D341Med (cell line): Measurements from ENCODE around the gene MGMT.

Experiments
- DNase-seq: peaks from one replicate; pipeline ENCODE4 v3.0.0; 2012; ENCODE audit warnings: low spot score

MGMT gene

DNA sequence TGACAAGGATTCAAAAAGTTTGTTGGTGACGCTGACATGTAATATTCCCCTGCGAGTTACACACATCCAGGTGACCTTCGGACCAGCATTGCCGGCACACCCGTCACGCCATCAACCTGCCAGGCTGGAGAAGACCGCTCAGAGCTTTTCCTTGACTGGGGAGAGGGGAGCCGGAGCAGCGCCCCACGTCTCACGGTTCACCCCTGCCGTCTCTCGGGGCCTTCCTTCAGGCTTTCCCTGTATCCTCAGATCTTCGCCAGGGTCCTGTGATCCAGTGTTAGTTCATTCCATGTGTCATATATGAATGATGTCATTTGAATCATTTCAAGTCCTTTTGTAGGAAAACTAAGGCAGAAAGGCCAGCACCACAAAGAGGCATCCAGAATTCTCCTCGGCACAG, 127.8 kb downstream of the MGMT start:
- no peak for DNase-seq

DNA sequence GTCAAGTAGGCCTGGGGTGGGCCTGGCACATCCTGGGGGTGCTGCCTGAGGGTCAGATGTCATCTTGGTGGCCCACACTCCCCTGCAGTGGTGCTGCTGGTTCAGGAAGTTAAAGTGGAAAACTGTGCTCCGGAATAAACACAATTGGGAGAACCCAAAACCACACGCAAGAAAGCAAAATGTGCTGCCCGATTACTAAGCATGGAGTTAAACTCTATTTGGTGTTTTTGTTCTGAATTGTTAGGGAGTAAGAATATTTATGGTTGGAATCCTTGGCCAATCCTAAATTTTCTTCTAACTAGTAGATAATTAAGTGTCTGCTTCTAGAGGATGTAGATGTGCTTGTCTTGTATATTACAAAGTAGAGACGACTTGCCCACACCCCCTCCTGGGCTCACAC, 131.4 kb downstream of the MGMT start:
- DNase-seq, result no peak

- DNase-seq, result no peak
These were observed 132.1 kb downstream of the MGMT start for GRCh38 chr10:129599160-129599559.

GRCh38 chr10:129601737-129602136, 134.7 kb downstream of the MGMT start:
- peak; percentile 33 for DNase-seq

GRCh38 chr10:129602938-129603535, 136.0 kb downstream of the MGMT start:
- no peak for DNase-seq

GRCh38 chr10:129604333-129605032, 137.4 kb downstream of the MGMT start:
- no peak for DNase-seq

DNA sequence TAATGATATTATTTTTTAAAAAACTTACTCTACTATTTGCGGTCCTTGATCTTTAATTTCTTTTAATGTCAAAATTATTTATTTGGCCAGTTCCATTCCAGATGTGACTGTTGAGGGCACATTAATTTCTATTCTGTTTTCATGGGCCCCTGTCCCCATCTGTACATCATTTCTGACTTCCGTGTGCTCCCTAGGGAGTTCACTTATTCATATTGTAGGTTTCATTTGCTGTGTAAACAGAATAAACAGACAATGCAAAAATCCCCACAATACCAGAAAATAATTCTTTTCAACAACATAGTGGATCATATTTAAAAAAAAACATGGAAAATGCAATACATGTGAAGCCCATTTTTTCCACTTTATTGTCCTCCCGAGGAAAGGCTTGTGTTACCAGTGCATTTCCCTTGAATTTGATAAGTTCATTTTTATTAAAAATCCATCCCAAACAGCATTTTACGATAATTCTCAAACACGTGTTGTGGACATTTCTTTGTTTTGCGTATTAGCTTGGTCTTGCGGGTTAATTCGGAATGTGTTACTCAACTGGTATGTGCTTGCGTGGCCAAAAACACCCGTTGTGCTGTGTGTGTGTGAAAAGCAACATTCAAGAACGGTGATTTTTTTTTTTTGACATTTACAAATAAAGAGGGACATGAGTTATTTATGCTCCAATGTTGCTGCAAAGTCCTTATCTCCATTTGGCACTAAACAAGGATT, 138.4 kb downstream of the MGMT start:
- no peak for DNase-seq

DNA sequence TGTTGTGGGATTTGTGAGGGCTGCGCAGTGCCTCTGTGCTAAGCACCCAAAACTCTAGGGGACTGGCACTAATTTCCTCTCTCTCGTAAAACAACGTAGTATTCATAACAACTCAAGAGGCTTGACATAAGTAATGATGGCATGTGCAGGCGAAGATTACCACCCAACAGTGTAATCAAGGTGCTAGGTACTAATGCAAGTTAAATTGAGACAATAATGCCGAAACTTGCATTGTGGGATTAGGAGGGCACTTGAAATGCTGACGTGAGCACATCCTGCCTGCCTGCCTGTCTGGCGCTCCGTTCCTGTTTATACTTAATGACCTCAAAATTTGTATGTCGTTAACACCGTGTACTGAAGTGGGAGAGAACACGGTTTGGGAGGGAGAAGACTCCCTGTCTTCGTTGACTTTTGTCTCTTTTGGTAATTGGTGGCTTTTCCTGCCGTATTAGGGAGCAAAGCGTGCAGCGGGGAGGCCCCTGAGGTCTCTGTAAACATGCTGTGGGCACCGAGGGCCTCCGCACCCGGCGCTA, 139.0 kb downstream of the MGMT start:
- peak; percentile 53 for DNase-seq

DNA sequence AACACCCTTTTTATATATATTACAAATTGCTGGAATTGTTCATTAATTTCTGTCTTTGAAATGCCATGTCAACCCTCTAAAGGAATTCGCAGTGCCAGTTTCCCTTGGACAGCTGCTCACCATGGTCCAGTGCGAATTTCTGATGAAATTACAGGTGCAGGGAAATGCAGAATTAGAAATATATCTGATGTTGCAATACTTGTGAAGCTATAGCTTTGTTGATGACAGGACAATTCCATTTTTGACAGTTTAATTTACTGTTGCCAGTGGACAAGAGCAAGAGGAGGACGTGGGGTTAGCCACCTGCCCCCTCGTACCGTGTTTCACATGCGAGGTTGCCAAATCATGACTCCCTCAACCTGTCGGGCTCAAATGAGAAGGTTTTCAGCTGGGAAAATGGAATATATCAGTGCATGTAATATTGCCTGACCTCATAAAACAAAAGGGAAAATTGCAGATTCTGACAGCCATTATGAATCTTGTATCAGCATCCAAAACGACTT, 140.6 kb downstream of the MGMT start:
- DNase-seq, result no peak

- no peak for DNase-seq
These were observed 141.6 kb downstream of the MGMT start for GRCh38 chr10:129608653-129609052.

DNA sequence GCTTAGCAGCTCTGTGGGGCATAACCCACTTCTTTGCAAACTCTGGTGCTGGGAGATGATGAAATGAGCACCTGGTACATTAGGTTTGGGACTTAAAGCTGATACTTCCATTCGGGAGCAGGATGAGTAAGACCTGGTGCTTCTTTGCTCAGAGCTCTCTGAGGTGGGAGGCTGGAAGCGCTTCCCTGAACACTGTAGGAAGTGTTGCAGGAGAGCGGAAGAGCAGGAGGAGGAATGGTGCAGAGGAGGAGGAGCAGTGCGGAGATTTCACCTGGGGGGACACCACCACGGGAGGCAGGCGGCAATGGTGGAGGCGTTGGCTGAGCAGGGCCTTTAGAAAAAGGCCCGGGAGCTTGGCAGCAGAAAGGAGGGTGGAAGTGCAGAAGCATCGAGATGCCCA, 142.5 kb downstream of the MGMT start:
- no peak for DNase-seq

- no peak for DNase-seq
These were observed 145.6 kb downstream of the MGMT start for GRCh38 chr10:129612481-129613109.

DNA sequence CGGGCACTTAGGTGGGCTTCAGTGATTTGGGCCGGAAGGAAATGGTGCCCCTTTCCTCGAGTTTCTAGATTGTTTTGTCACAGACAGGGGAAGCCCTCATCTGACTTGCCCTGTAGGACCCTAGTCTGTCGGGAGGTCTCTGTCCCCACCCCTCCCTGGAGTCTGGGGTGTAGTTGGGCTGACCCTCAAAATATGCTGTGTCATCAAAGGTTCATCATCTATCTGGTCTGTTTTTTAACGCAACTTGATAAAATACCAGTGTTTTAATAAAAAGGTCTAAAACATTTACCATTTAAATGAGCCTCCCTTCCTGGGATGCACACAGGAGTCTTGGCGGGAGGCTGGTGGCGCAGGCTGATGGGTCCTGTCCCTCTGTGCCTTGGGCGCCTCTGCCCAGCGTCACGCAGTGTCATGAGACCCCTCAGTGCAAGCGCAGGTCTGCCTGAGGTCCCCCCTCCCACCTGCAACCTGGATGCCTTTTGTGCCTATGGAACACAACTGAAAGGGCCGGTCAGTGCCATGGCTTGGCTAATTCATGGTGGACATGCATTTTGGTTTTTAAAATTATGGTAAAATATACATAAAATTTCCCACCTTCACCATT, 146.4 kb downstream of the MGMT start:
- DNase-seq, result no peak

DNA sequence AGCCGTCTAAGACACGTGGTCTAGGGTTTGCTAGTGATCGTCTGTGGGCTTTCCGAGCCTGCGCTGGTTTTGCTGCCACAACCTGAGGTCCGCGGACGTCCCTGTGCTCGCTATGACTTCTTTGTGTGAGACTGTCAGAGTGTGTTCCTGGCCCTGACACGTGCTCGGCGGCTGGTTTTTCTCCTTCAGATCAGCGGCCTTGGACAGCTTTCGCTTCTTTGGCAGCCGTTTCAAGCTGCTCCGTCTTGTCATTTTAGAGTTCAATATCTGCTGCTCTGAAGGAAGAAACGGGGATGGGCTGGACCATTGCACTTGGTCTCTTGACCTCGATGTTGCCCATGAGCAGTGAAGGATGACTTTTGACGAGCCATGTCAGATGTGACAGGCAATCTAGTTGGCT, 147.3 kb downstream of the MGMT start:
- DNase-seq, result no peak

DNA sequence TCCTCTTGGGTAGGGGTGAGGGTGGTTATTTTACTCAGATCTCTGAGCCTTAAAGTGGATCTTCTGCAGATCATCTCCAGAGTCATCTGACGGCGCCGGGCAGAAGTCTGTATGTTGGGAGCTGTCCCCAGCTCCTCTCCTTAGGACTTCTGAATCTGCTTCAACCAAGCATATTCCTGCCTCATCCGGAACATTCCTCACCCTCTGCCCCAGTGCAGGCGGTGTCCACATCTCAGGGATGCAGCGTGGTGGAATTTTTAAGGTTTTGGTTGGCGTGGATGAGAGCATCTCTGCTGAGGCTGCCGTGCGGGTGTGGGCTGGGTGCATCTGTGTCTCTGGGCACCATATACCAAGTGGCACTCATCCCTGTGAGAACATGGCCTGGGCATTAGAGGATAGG, 148.3 kb downstream of the MGMT start:
- no peak for DNase-seq

GRCh38 chr10:129615921-129616525, 149.0 kb downstream of the MGMT start:
- no peak for DNase-seq

DNA sequence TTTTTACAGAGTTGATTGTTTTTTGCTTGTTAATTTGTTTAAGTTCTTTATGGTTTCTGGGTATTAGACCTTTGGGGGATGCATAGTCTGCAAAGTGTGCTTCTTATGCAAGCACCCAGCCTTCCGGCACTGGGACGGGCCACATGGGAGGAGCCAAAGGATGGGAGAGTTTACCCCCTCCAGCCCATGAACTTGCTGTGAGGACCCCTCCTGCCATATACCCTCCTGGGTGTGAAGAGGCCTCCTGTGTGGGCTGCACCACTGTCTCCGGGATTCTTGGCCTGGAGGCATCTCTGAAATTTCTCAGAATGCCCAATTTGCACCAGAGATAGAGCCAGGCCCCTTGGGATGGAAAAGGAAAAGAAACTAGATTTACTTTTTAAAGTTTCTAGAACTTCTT, 150.7 kb downstream of the MGMT start:
- DNase-seq, result no peak

GRCh38 chr10:129621062-129621461, 154.0 kb downstream of the MGMT start:
- DNase-seq, result no peak

GRCh38 chr10:129621693-129622092, 154.7 kb downstream of the MGMT start:
- no peak for DNase-seq

- no peak for DNase-seq
These were observed 155.2 kb downstream of the MGMT start for GRCh38 chr10:129622291-129622690.

GRCh38 chr10:129622736-129623135, 155.7 kb downstream of the MGMT start:
- DNase-seq, result no peak

DNA sequence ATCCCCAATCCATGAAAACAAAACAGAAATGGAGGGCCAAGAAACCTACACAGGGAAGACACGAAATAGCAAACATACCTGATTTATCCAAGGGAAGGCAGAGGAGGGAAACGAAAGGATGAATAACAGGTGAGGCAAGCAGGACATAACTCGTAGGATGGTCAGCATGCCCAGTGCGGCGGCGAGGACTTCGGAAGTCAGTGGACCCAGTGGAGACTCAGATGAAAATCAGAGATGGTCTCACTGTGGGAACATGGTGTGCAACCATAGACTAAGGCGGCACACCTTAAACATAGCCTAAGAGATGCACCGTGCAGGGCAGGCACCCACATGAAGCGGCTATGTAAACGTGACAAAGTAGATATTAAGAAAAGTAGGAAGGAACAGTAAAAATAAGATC, 157.5 kb downstream of the MGMT start:
- DNase-seq, result no peak
